K562 (cell line): ENCODE measurements around the gene REEP6. TPM values are rescaled to one million over a fixed set of nuclear protein-coding genes. Genes with fewer than 3 reads are reported as not detected.

Source experiments
- ATAC-seq: fragments of 200-7000 bp; cut with Tn5 transposase; 3 replicates; pipeline ENCODE4 v1.9.1; 2020; ENCODE audit warnings: moderate library complexity
- BruUV-seq: library from RNA; stranded (reverse); fragments of 400-500 nt; replicated peaks from 2 replicates; lab custom pipeline; 2021; lab: Mats Ljungman, UMichigan
- CTCF ChIA-PET: fragments of 300-600 bp; formaldehyde crosslinking; extraction: SDS; loops from one replicate; lab custom pipeline; 2021; ENCODE audit warnings: low intra/inter-chr PET ratio; lab: Yijun Ruan, JAX
- POLR2A ChIA-PET: fragments of 300-600, 350-650 bp; sonication (Branson Sonifier 250); formaldehyde crosslinking; extraction: SDS; loops from one replicate; lab custom pipeline; 2021; ENCODE audit warnings: antibody characterized with exemption, inconsistent platforms; lab: Yijun Ruan, JAX
- DNase-seq, 4 experiments: peaks; one replicate each; pipeline versions ENCODE4 v3.0.0 to v3.0.0-alpha.2; 2011 to 2018; ENCODE audit warnings: low spot score in 3 of 4, mixed read lengths in 3 of 4; ENCODE audit errors: extremely low read depth in 1 of 4
- FAIRE-seq: peaks from 2 replicates; lab custom pipeline; 2011; peaks lifted over from hg19 to GRCh38; lab: Jason Lieb, UNC
- H2AFZ ChIP-seq: 2 replicates; pipeline ENCODE4 v1.6.0; 2011; ENCODE audit warnings: low read depth, low read length, control low read depth, inconsistent platforms
- H3K27ac ChIP-seq: fragments of 200-600 bp; 3 replicates; pipeline ENCODE4 v1.8.0; 2011; ENCODE audit warnings: low read depth, mild to moderate bottlenecking, control low read depth, inconsistent platforms, low read length, moderate library complexity, mixed read lengths; ENCODE audit errors: extremely low read depth
- H3K27me3 ChIP-seq, 2 experiments: fragments of 300-600 bp in 1 of 2; 2 replicates in 1 of 2; 3 replicates in 1 of 2; pipeline versions ENCODE4 v1.6.0 to v1.8.0; 2011; ENCODE audit warnings: inconsistent platforms in 2 of 2, low read length in 2 of 2, mild to moderate bottlenecking in 1 of 2, mixed read lengths in 1 of 2, moderate library complexity in 1 of 2; ENCODE audit not compliant: control insufficient read depth in 2 of 2, insufficient read depth in 2 of 2
- H3K36me3 ChIP-seq: fragments of 300-600 bp; 3 replicates; pipeline ENCODE4 v1.8.0; 2011; ENCODE audit warnings: mild to moderate bottlenecking, low read length, inconsistent platforms; ENCODE audit not compliant: control insufficient read depth, insufficient read depth
- H3K4me1 ChIP-seq, 2 experiments: fragments of 200-600 bp in 1 of 2; replicated peaks in 1 of 2; 2 replicates in 1 of 2; 3 replicates in 1 of 2; pipeline versions ENCODE4 v1.5.1 to v1.8.0; 2011; ENCODE audit warnings: inconsistent platforms in 2 of 2, low read length in 2 of 2, mild to moderate bottlenecking in 1 of 2, mixed read lengths in 1 of 2, moderate library complexity in 1 of 2; ENCODE audit not compliant: control insufficient read depth in 2 of 2, insufficient read depth in 2 of 2
- H3K4me2 ChIP-seq: 2 replicates; pipeline ENCODE4 v1.6.1; 2011; ENCODE audit warnings: low read length, control low read depth, inconsistent platforms, mixed read lengths; ENCODE audit not compliant: insufficient read depth
- H3K4me3 ChIP-seq: fragments of 200-600 bp; sonication (generic), shearing (Covaris generic); 2 replicates; pipeline ENCODE4 v1.5.1; 2016; ENCODE audit warnings: control low read depth, inconsistent platforms
- H3K79me2 ChIP-seq: fragments of 200-600 bp; 3 replicates; pipeline ENCODE4 v1.8.0; 2011; ENCODE audit warnings: low read length, inconsistent platforms; ENCODE audit not compliant: control insufficient read depth, insufficient read depth
- H3K9ac ChIP-seq, 2 experiments: 2 replicates each; pipeline versions ENCODE4 v1.6.0 to v1.6.1; 2011; ENCODE audit warnings: low read depth in 2 of 2, low read length in 2 of 2, control low read depth in 1 of 2, inconsistent platforms in 1 of 2, mild to moderate bottlenecking in 1 of 2, mixed read lengths in 1 of 2; ENCODE audit not compliant: insufficient read depth in 1 of 2
- H3K9me1 ChIP-seq: one replicate; pipeline ENCODE4 v1.6.0; 2011; ENCODE audit warnings: inconsistent platforms, mild to moderate bottlenecking, low read length, moderate library complexity; ENCODE audit not compliant: control insufficient read depth, insufficient read depth
- H3K9me3 ChIP-seq: replicated peaks from 2 replicates; pipeline ENCODE4 v1.5.1; 2011; ENCODE audit warnings: low read depth, low read length, inconsistent platforms; ENCODE audit not compliant: control insufficient read depth, insufficient read depth
- H4K20me1 ChIP-seq: replicated peaks from 2 replicates; pipeline ENCODE4 v1.6.1; 2011; ENCODE audit warnings: low read length, inconsistent platforms, mixed read lengths; ENCODE audit not compliant: control insufficient read depth, insufficient read depth
- ELF1 ChIP-seq: fragments of 200-800 bp; sonication (Bioruptor generic); IDR thresholded peaks from 2 replicates; pipeline ENCODE4 v1.6.1; 2016; ENCODE audit warnings: missing genetic modification characterization, missing compliant biosample characterization
- KDM1A ChIP-seq, 2 experiments: fragments of 450-650 bp; IDR thresholded peaks; 2 replicates each; pipeline ENCODE4 v1.6.1; 2016; ENCODE audit warnings: mild to moderate bottlenecking in 2 of 2
- KLF10 ChIP-seq: fragments of 250-450 bp; sonication (Bioruptor Pico); IDR thresholded peaks from 2 replicates; pipeline ENCODE4 v1.6.1; 2021; ENCODE audit warnings: matching md5 sums
- PHB2 ChIP-seq: fragments of 450-650 bp; IDR thresholded peaks from 2 replicates; pipeline ENCODE4 v1.6.1; 2017; ENCODE audit warnings: low read depth
- SPI1 ChIP-seq: IDR thresholded peaks from 2 replicates; pipeline ENCODE4 v1.6.1; 2011; ENCODE audit warnings: low read depth, low read length, control low read depth, borderline replicate concordance
- TAL1 ChIP-seq: fragments of 450-650 bp; IDR thresholded peaks from 2 replicates; pipeline ENCODE4 v1.6.1; 2016; ENCODE audit warnings: mild to moderate bottlenecking
- TEAD2 ChIP-seq: fragments of 450-650 bp; IDR thresholded peaks from 2 replicates; pipeline ENCODE4 v1.6.1; 2016; ENCODE audit warnings: missing genetic modification characterization, control low read depth, missing compliant biosample characterization
- U2AF1 ChIP-seq: fragments of 200-400 bp; formaldehyde crosslinking; optimal IDR thresholded peaks from 2 replicates; pipeline ENCODE3; 2017; ENCODE audit warnings: mild to moderate bottlenecking, low read depth, low read length, moderate library complexity
- ZC3H8 ChIP-seq: fragments of 450-650 bp; IDR thresholded peaks from 2 replicates; pipeline ENCODE4 v1.6.1; 2017
- ZNF408 ChIP-seq: fragments of 250-450 bp; sonication (Bioruptor Pico); IDR thresholded peaks from 2 replicates; pipeline ENCODE4 v1.4.0; 2020; ENCODE audit warnings: low read depth, mild to moderate bottlenecking, moderate library complexity
- WGBS: fragments of 100-300 bp; shearing (Covaris generic); methylation state at CpG from one replicate; pipeline ENCODE4 v1.1.6; 2016; ENCODE audit warnings: low coverage, mixed read lengths; ENCODE audit not compliant: insufficient coverage; ENCODE audit errors: missing lambda C conversion rate; 5-methylcytosine and 5-hydroxymethylcytosine counted together
- in situ Hi-C: fragments of 300-500 bp; cut with MboI; formaldehyde crosslinking; loops from 4 replicates; pipeline ENCODE4 v1.15.0; 2018; ENCODE audit warnings: inconsistent platforms, mixed read lengths
- intact Hi-C: fragments of 100-400 bp; cut with micrococcal nuclease; formaldehyde crosslinking; loops from 2 replicates; pipeline ENCODE4 v1.14.2; 2022
- polyA plus RNA-seq, 8 experiments: library from polyadenylated mRNA; depleted of rRNA in 4 of 8; stranded (reverse) in 5 of 8; unstranded in 3 of 8; fragments of >200 nt; fragmentation: Nextera tagmentation in 2 of 8; fragmentation: Illumina TruSeq in 1 of 8; extraction: Ambion mirVana in 2 of 8; extraction: Trizol in 1 of 8; gene quantifications; 2 replicates each; pipeline versions ENCODE4 v1.2.1 to v1.2.3, GENCODE V29; 2011 to 2014; ENCODE audit warnings: inconsistent platforms in 1 of 8, missing spikeins in 1 of 8
- total RNA-seq, 7 experiments: library from RNA; depleted of rRNA in 6 of 7; stranded (reverse); fragments of >200 nt in 6 of 7; fragmentation: Illumina TruSeq in 2 of 7; extraction: Trizol in 2 of 7; gene quantifications; 2 replicates each; pipeline versions ENCODE4 v1.2.1 to v1.2.3, GENCODE V29; 2011 to 2021; ENCODE audit warnings: low replicate concordance in 1 of 7
- TF ChIP-seq, protein P1 (sequence below): sonication (generic); formaldehyde crosslinking; IDR thresholded peaks from 2 replicates; pipeline ENCODE4 v1.4.0; 2020; ENCODE audit warnings: mild to moderate bottlenecking, missing genetic modification reagents
- TF ChIP-seq, protein P2 (sequence below): sonication (generic); formaldehyde crosslinking; IDR thresholded peaks from 2 replicates; pipeline ENCODE4 v1.8.0; 2022; ENCODE audit warnings: mild to moderate bottlenecking, missing genetic modification reagents, borderline replicate concordance
- TF ChIP-seq, protein P3 (sequence below): fragments of 200-800 bp; sonication (Bioruptor generic); IDR thresholded peaks from 2 replicates; pipeline ENCODE4 v1.6.1; 2016; ENCODE audit warnings: missing genetic modification characterization, missing compliant biosample characterization

Gene REEP6
- total and polyA plus RNA-seq, 9 of the 15 experiments (the other 6 are each of a cell fraction or from before 2014, with no cell fraction given) = 1.2 to 64.2 (median 12.7) TPM

DNA sequence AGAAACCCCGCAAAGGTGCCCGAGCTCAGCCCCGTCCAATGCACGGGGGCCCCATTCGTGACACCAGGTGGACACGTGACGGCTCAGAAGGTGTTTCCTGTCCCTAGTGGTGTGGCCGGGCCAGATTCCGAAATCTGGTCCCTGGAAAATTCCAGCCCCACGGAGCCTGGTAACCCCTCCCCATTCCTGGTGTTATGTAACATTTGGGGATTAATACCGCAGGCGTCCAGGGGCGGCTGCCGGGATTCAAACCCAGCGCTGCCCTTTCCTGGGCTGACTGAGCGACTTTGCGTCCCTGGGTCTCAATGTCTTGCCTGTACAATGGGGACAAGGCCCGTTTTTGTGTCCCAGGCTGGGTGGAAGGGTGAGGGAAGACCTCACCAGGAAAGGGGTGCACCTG, 31.9 kb downstream of the REEP6 start:
- in situ Hi-C loops (no loop called here), intact Hi-C loops (no loop called here)
- H3K27ac ChIP-seq = no peak overlapping the region
- WGBS = 32% methylated on average over 18 of the region's 18 CpGs
- no peak overlapping the region for H3K9ac ChIP-seq
- peaks cover 3 to 52% of the 10 kb centered on the region in 2 experiments; a peak in 3 of 5 replicates for H3K4me1 ChIP-seq
- FAIRE-seq (no peak), ATAC-seq (no peak), DNase-seq (no peak)
- H3K4me2 ChIP-seq = no peak overlapping the region
- H3K36me3 ChIP-seq = no peaks in the 10 kb centered on the region
- ChIA-PET POLR2A (interaction anchor here (0.8 kb wide), 1 partner anchor 41 kb away, joined by 4 read pairs; no protein-coding TSS in a partner anchor), CTCF (interaction anchor here (0.7 kb wide), 1 partner anchor 290 kb away, joined by 6 read pairs; no protein-coding TSS in a partner anchor)
- no peaks in the 10 kb centered on the region for H3K9me3 ChIP-seq
- H2AFZ ChIP-seq = no peak overlapping the region
- peaks cover 11 to 28% of the 10 kb centered on the region in 2 experiments; a peak in 4 of 5 replicates for H3K27me3 ChIP-seq
- H4K20me1 ChIP-seq = peaks cover 11% of the 10 kb centered on the region
- no peaks in the 10 kb centered on the region for H3K9me1 ChIP-seq
- no peak overlapping the region for H3K4me3 ChIP-seq
- BruUV-seq = no TSS peak
- no peaks in the 10 kb centered on the region for H3K79me2 ChIP-seq
- TF ChIP-seq TAL1 = no peak
- no peak for TF ChIP-seq U2AF1
- TF ChIP-seq PHB2 = no peak
- no peak for TF ChIP-seq ELF1 (tag)
- TF ChIP-seq TEAD2 (tag) = no peak
- TF ChIP-seq KDM1A (IDR thresholded peaks at IDR 0.05) = peak in 1 of 2 experiments; percentile 10; a peak in 1 of 4 replicates
- TF ChIP-seq, protein P1, sequence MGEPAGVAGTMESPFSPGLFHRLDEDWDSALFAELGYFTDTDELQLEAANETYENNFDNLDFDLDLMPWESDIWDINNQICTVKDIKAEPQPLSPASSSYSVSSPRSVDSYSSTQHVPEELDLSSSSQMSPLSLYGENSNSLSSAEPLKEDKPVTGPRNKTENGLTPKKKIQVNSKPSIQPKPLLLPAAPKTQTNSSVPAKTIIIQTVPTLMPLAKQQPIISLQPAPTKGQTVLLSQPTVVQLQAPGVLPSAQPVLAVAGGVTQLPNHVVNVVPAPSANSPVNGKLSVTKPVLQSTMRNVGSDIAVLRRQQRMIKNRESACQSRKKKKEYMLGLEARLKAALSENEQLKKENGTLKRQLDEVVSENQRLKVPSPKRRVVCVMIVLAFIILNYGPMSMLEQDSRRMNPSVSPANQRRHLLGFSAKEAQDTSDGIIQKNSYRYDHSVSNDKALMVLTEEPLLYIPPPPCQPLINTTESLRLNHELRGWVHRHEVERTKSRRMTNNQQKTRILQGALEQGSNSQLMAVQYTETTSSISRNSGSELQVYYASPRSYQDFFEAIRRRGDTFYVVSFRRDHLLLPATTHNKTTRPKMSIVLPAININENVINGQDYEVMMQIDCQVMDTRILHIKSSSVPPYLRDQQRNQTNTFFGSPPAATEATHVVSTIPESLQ (CRISPR knock-in tag) = no peak
- TF ChIP-seq ZNF408 (CRISPR knock-in tag) = no peak
- TF ChIP-seq KLF10 = no peak
- TF ChIP-seq, protein P2, sequence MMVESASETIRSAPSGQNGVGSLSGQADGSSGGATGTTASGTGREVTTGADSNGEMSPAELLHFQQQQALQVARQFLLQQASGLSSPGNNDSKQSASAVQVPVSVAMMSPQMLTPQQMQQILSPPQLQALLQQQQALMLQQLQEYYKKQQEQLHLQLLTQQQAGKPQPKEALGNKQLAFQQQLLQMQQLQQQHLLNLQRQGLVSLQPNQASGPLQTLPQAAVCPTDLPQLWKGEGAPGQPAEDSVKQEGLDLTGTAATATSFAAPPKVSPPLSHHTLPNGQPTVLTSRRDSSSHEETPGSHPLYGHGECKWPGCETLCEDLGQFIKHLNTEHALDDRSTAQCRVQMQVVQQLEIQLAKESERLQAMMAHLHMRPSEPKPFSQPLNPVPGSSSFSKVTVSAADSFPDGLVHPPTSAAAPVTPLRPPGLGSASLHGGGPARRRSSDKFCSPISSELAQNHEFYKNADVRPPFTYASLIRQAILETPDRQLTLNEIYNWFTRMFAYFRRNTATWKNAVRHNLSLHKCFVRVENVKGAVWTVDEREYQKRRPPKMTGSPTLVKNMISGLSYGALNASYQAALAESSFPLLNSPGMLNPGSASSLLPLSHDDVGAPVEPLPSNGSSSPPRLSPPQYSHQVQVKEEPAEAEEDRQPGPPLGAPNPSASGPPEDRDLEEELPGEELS (CRISPR knock-in tag) = no peak
- TF ChIP-seq SPI1 = no peak
- no peak for TF ChIP-seq ZC3H8
- TF ChIP-seq, protein P3, sequence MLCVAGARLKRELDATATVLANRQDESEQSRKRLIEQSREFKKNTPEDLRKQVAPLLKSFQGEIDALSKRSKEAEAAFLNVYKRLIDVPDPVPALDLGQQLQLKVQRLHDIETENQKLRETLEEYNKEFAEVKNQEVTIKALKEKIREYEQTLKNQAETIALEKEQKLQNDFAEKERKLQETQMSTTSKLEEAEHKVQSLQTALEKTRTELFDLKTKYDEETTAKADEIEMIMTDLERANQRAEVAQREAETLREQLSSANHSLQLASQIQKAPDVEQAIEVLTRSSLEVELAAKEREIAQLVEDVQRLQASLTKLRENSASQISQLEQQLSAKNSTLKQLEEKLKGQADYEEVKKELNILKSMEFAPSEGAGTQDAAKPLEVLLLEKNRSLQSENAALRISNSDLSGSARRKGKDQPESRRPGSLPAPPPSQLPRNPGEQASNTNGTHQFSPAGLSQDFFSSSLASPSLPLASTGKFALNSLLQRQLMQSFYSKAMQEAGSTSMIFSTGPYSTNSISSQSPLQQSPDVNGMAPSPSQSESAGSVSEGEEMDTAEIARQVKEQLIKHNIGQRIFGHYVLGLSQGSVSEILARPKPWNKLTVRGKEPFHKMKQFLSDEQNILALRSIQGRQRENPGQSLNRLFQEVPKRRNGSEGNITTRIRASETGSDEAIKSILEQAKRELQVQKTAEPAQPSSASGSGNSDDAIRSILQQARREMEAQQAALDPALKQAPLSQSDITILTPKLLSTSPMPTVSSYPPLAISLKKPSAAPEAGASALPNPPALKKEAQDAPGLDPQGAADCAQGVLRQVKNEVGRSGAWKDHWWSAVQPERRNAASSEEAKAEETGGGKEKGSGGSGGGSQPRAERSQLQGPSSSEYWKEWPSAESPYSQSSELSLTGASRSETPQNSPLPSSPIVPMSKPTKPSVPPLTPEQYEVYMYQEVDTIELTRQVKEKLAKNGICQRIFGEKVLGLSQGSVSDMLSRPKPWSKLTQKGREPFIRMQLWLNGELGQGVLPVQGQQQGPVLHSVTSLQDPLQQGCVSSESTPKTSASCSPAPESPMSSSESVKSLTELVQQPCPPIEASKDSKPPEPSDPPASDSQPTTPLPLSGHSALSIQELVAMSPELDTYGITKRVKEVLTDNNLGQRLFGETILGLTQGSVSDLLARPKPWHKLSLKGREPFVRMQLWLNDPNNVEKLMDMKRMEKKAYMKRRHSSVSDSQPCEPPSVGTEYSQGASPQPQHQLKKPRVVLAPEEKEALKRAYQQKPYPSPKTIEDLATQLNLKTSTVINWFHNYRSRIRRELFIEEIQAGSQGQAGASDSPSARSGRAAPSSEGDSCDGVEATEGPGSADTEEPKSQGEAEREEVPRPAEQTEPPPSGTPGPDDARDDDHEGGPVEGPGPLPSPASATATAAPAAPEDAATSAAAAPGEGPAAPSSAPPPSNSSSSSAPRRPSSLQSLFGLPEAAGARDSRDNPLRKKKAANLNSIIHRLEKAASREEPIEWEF (CRISPR knock-in tag) = no peak
